Measurements from ENCODE around the gene CLDN5. TPM values are rescaled to one million over a fixed set of nuclear protein-coding genes. Genes with fewer than 3 reads are reported as not detected.

The CLDN5 gene
- total RNA-seq, 2 experiments from 2014 or later, result not detected

DNA sequence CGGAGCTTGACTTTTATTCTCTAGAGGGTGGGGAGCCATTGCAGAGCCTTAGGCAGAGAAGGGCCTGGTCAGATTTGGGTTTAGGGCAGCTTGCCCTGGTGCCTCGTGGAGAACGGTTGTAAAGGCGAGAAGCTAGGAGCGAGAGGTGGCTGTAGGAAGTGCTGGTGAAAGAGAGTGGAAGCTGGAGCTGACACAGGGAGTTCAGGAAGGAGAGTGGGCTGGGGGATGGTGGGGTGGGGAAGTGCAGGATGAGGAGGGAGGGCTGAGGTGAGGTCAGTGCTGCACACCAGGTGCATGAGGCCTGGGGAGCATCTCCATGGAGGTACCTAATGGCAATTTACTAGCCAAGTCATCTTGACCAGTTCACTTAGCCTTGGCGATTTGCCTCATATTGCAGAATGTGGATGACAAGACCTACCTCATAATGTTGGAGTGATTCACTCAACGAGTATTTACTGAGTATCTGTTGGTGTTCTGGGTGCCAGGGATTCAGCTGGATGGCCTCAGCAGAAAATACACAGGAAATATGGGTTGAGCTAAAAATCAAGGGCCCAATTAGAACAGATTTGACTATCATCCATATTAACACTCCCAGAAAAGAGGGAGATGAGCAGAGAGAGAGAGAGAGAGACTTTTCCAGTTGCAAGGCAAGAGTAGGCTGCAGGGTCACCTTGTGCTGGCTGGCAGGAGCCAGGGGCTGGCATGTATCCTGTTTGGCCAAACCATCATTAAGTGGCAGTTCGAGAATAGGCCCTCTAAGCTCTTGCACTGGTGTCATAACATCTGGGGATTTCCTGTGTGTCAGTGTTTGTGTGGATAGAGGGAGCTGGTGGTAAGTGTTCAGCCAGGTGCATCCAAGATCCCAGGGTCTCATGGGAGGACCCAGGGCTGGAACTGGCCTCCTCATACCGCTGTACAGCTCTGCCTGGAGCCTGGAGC, 44.4 kb upstream of the CLDN5 start:
- H3K79me2 ChIP-seq (ENCODE audit: insufficient read depth, low read depth, low read length), result no peaks in the 10 kb centered on the region
- no peaks in the 10 kb centered on the region for H3K9me2 ChIP-seq (ENCODE audit: insufficient read depth, low read length)
- H3K4me1 ChIP-seq (ENCODE audit: insufficient read depth, low read length, poor library complexity, severe bottlenecking), result no peaks in the 10 kb centered on the region
- no peaks in the 10 kb centered on the region for H3K36me3 ChIP-seq (ENCODE audit: insufficient read depth, low read length)
- no peak overlapping the region for H3K4me3 ChIP-seq (ENCODE audit: low read depth, low read length, poor library complexity, severe bottlenecking)
- ChIA-PET POLR2A (no interaction called here), CTCF (ENCODE audit: unreplicated experiment) (no interaction called here)
- DNase-seq (ENCODE audit: low spot score), result no peak
- H2AFZ ChIP-seq (ENCODE audit: low read length), result no peak overlapping the region
- no TSS peak for BruUV-seq (replicated peaks)
- intact Hi-C loops (cut with micrococcal nuclease; ENCODE audit: unreplicated experiment), result no loop called here
- no peak overlapping the region for H3K4me2 ChIP-seq (ENCODE audit: low read length)
- TF ChIP-seq, protein P1, sequence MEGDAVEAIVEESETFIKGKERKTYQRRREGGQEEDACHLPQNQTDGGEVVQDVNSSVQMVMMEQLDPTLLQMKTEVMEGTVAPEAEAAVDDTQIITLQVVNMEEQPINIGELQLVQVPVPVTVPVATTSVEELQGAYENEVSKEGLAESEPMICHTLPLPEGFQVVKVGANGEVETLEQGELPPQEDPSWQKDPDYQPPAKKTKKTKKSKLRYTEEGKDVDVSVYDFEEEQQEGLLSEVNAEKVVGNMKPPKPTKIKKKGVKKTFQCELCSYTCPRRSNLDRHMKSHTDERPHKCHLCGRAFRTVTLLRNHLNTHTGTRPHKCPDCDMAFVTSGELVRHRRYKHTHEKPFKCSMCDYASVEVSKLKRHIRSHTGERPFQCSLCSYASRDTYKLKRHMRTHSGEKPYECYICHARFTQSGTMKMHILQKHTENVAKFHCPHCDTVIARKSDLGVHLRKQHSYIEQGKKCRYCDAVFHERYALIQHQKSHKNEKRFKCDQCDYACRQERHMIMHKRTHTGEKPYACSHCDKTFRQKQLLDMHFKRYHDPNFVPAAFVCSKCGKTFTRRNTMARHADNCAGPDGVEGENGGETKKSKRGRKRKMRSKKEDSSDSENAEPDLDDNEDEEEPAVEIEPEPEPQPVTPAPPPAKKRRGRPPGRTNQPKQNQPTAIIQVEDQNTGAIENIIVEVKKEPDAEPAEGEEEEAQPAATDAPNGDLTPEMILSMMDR (conservative IDR thresholded peaks at IDR 0.05; ENCODE audit: low read length), result no peak
- no peak overlapping the region for H3K27ac ChIP-seq (ENCODE audit: low read depth, low read length, poor library complexity, severe bottlenecking)
- H4K20me1 ChIP-seq (ENCODE audit: insufficient read depth, low read length), result no peaks in the 10 kb centered on the region
- no peaks in the 10 kb centered on the region for H3K9me3 ChIP-seq (ENCODE audit: low read length)

- Histone ChIP-seq H3K79me2 (ENCODE audit: insufficient read depth, low read depth, low read length) (no peaks in the 10 kb centered on the region), H3K4me2 (ENCODE audit: low read length) (no peak overlapping the region), H3K9me3 (ENCODE audit: low read length) (no peaks in the 10 kb centered on the region), H4K20me1 (ENCODE audit: insufficient read depth, low read length) (no peaks in the 10 kb centered on the region), H3K4me1 (ENCODE audit: insufficient read depth, low read length, poor library complexity, severe bottlenecking) (no peaks in the 10 kb centered on the region), H3K27ac (ENCODE audit: low read depth, low read length, poor library complexity, severe bottlenecking) (no peak overlapping the region), H2AFZ (ENCODE audit: low read length) (no peak overlapping the region), H3K9me2 (ENCODE audit: insufficient read depth, low read length) (no peaks in the 10 kb centered on the region), H3K4me3 (ENCODE audit: low read depth, low read length, poor library complexity, severe bottlenecking) (no peak overlapping the region), H3K36me3 (ENCODE audit: insufficient read depth, low read length) (no peaks in the 10 kb centered on the region)
- TF ChIP-seq, protein P1 (conservative IDR thresholded peaks at IDR 0.05; ENCODE audit: low read length), result no peak
- no peak for TF ChIP-seq EZH2phosphoT487 (IDR thresholded peaks at IDR 0.05; ENCODE audit: borderline replicate concordance, low read depth, low read length)
- intact Hi-C loops (cut with micrococcal nuclease; ENCODE audit: unreplicated experiment), result no loop called here
- ChIA-PET POLR2A (interaction anchor here (0.6 kb wide), 1 partner anchor 30 kb away, joined by 4 read pairs; no protein-coding TSS in a partner anchor), CTCF (ENCODE audit: unreplicated experiment) (no interaction called here)
- DNase-seq (ENCODE audit: low spot score), result no peak
- no TSS peak for BruUV-seq (replicated peaks)
Observed at GRCh38 chr22:19567157-19568009, 43.2 kb upstream of the CLDN5 start.

Data from OCI-LY7 (cell line).